Measurements from ENCODE around the gene SPSB3.

Gene SPSB3

DNA sequence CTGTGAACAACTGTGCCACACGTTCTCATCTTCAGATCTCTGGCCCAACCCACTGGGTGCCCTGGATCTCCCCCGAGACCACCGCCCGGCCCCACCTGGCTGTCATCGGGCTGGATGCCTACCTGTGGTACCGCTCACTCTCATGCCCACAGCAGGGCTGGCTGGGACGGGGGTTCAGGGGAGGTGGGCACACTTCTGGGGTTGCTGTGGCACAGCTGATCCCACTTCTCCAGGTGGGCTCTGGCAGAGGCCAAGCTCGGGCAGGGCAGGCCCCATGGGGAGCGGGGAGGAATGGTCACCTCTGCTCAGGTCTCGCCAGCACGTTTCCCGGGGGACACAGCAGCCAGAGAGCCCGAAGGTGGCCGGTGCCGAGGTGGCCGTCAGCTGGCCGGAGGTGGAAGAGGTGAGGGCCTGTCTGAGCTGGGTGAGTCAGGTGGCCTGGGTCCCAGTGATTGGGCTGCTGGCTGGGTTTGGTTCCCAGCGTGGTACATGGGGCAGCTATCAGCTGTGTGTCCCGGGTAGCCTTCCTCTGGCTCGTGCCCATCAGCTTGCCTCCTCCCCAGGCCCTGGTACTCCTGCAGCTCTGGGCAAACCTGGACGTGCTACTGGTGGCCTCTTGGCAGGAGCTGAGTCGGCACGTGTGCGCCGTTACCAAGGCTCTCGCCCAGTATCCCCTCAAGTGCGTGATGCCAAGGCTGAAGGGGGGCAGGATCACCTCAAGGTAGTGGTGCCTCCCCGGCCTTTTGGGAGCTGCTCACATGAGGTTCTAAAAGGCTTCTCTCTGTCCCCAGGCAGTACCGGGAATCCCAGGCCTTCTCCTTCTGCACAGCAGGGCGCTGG, 7.1 kb downstream of the SPSB3 start:
- no peak for DNase-seq (ENCODE audit: low spot score)

DNA sequence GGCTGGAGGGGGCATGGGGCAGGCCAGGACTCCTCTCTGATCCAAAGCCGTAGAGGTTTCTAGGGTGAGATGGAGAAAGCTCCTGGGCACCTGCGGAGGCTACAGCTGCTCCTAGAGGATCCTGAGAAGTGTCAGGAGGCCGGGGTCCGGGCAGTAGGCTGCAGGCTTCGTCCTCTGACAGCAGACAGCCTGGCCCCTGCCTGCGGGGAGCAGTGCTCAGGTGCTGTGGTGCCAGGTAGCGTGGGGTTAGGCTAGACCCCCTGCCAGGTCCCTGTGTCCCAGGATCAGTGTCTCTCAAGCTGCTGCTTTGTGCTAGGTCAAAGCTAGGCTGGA, 8.0 kb downstream of the SPSB3 start:
- DNase-seq (ENCODE audit: low spot score), result no peak

DNA sequence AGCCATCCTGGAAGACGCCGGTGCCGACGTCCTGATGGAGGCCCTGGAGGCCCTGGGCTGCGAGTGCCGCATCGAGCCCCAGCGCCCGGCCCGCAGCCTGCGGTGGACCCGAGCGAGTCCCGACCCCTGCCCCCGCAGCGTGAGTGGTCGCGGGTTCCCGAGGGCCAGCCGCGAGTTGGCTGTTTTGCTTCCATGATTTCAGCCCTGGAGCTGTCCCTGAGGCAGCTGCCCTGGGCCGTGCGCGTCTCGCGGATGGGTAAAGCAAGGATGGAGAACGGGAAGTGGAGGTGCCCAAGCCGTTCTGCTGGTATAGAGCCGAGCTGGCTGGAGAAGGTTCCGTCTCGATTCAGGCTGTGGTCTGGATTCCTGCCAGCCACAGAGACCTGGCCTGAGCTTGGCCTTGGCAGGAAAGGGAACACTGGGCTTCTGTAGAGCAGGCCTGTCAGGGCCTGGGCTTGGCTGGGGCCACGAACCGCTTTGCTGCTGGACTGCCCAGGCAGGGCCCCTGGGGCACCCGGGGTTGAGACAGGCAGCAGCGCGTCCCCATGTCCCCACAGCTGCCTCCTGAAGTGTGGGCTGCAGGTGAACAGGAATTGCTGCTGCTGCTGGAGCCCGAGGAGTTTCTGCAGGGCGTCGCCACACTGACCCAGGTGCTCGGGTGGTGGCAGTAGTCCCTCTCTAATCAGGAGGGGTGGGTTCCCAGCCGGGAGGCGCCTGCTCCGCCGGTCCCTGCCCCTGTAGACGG, 8.5 kb downstream of the SPSB3 start:
- DNase-seq (ENCODE audit: low spot score), result no peak

DNA sequence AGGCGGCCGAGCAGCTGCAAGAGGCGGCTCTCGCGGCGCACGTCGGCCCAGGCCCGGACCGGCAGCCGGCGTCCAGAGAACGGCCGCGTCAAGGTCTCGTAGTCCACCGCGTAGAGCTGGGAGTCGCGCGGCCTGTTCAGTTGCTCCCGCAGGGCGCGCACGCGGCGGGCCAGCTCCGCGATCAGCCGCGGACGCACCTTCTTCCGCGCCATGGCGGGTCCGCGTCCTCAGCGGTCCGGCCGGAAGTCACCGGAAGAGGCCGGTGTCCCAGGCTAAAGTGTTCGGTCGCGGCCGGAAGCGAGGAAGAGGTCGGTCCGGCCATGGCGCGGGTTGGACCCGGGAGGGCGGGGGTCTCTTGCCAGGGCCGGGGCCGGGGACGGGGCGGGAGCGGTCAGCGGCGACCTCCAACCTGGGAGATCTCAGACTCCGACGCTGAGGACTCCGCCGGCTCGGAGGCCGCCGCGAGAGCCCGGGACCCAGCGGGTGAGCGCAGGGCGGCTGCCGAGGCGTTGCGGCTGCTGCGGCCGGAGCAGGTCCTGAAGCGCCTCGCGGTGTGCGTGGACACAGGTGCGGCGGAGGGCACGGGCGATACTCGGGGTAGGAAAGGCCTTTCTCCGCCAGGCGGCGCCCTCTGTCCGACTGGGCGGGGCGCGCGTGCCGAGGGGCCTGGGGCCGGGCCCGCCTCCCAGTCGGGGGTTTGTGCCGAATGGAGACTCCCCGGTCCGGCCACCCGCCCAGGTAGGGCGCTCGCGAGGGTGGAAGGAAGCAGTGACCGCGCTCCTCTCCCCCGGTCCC, 9.3 kb downstream of the SPSB3 start, which contains the start of gene MRPS34:
Gene MRPS34 (minus strand): TSS at position 227 of the 795 bp plus-strand sequence. CDS start 15 bp downstream, at position 212.
- DNase-seq (ENCODE audit: low spot score), result peak; percentile 63

DNA sequence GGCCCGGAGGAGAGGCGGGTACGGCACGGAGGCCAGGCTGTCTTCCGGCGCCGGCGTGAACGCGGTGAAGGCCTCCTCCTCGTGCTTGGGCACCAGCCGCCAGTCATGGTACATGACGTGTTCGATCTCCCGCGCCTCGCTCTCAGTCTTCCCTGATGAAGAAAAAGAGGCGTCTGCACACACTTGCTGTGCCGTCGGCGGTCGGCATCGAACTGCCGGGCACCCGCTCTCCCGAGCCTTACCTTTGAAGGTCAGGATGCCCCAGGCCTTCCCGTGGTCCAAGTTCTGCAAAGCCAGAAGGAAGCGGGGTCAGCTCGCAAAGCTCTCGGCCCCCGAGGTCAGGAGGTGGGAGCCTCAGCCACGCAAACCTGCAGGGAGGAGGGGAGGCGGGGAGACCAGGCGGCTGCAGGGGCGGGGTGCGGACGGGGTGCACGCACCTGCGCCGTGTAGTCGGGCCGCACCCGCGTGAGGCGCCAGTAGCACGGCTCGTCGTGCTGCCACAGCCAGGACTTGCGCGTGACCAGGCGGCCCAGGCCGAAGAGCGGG, 9.9 kb downstream of the SPSB3 start, which contains the start of gene EME2:
Gene EME2 (plus strand): TSS at position 449 of the 546 bp plus-strand sequence. CDS start 418 bp downstream, outside the sequence.
- no peak for DNase-seq (ENCODE audit: low spot score)

DNA sequence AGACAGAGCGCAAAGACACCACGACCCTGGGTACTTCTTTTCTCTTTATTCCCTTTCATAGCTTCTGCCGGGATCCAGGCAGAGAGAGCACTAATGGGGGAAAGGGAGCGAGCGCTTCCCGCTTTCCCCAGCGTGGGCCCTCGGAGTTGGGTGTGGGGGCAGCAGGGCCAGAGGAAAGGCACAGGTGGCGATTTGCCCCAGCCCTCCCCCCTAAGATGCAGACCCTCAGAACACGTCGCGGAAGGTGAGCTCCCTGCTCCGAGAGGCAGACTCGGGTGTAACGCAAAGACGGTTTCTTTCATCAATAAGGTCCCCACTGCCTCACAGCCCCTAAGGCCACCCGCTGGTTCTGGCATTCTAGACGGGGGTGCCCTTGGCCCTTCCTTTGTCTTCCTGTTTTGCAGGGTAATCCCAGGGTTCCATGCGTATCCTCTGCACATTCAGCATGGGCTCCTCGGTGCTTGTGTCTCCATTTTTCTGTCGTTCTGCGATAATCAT, 10.5 kb downstream of the SPSB3 start:
- DNase-seq (ENCODE audit: low spot score), result no peak

DNA sequence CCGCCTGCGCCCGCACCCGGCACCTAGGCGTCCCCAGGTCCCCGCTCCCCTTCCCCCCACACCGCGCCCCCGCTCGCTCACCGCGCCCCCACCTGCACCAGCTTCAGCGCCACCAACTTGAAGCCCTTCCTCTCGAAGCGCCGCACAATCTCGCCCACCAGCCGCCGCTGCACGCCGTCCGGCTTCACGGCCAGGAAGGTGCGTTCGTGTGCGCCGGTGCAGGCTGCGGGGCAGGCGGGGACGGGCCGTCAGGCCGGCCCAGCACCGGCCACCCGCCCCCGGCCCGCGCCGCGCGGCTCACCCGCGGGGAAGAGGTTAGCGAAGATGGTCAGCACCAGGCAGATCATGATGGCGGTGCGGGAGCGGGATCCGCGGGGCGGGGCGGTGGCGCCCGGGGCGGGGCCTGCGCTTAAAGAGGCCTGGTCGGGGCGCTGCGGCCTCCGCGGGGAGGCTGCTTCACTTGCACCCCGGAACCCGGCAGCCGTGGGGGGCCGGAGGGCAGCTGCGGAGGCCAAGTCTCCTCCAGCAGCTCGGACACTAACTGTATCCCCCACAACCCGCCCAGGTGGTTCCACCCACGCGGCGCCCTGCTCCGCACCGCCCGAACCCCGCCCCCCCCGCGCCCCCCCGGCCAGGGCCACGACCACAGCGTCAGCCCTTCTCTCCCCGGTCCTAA, 11.0 kb downstream of the SPSB3 start, which contains the start of gene NME3:
Gene NME3 (minus strand): TSS at position 356 of the 676 bp plus-strand sequence. CDS start 9 bp downstream, at position 347.
- DNase-seq (ENCODE audit: low spot score), result peak; percentile 43

DNA sequence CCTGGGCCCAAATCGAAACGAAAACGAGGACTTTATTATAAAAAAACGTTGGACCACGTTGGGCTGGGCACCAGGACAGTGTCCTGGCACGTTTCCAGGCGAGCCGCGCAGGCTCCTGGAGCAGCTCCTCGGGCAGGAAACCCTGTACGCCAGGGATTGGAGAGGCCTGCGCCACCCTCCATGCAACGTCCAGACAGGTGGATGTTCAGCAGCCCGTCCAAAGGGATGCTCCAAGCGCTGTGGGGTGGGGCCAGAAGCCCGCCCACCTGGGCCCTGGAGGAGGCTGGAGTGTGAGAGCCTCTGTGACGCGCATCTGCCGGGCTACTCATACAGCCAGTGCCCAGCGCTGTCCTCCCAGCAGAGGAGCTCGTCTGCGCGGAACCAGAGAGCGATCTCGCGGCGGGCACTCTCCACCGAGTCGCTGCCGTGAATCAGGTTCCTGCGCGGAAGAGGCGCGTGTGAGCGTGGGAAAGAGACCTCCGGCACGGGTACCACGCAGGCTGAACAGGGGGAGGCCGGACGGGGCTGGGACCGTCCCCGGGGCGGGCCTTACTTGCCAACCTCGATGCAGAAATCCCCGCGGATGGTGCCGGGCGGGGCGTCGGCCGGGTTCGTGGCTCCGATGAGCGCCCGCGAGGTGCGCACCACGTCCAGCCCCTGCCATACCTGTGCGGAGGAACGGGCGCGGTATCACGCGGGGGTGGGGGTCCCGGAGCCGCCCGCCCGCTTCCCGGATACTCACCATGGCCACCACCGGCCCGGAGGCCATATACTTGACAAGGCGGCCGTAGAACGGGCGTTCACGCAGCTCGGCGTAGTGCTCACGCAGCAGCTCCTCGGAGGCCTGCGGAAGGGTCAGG, 11.8 kb downstream of the SPSB3 start:
- DNase-seq (ENCODE audit: low spot score), result peak; percentile 37

DNA sequence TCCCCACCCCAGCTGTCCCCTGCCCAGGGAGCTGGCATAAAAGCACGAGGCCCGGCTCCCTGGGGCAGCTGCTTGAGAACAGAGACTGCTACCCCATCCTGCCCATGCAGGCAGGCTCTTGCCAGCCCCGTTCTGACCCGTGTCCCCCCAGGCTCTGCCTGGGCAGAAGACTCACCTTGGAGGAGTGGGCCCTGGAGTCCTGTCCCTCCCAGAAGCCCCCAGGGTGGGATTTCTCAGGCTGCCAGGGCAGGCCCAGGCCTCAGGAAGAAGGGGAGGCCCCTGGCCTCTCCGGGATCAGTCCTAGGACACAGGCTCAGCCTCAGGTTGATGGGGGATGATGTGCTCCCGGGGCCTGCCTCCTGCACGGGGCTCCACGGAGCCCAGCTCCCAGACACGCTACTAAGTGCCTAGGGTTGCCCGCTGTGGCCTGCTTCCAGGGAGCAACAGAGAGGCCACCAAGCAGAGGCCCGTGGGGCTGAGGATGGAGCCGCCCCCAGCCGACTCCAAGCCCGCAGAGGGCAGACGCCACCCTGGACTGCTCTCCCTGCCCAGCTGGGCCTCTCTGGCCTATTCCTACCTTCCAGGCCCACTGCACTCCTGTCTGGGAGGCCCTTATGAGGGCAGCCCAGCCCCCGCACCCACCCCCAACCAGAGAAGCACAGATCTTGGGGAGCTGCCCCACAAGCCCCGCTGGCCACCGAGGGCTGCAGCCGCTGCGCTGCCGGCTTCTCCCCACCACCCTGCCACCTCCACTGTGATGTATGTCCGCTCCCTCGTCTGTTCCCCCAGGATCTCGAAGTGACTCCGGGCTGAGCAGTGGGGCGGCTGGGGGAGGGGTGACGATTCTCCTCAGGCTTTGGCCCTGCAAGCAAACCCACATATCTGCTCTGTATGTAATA, 12.7 kb downstream of the SPSB3 start:
- no peak for DNase-seq (ENCODE audit: low spot score)

DNA sequence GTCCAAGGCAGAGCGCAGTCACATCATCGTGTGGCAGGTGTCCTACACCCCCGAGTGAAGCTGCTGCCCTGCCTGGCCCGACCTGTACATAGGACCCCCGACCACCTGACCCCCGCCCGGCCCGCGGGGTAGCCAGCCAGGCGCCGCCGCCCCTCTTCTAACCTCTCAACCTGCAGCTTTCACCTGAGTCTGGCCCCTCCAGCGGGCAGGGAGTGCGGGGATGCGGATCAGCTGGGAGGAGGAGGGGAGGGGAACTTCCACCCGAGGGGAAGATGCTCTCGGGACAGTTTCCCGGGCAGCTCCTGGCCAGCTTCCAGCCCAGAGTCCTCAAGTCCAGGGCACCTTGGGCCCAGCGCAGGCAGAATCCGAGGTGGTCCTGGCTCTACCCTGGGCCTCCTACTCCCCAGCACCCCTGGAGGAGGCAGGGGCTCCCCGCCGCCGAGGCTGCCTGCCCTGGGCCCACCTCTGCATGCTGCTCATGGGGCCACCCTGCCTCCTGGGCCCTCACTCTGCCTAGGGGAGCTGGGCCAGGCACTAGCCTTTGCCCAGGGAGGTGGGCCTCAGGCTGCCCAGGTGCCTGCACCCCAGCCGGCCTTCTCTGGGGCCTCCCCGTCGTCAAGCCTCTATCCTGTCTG, 13.5 kb downstream of the SPSB3 start:
- DNase-seq (ENCODE audit: low spot score), result no peak

DNA sequence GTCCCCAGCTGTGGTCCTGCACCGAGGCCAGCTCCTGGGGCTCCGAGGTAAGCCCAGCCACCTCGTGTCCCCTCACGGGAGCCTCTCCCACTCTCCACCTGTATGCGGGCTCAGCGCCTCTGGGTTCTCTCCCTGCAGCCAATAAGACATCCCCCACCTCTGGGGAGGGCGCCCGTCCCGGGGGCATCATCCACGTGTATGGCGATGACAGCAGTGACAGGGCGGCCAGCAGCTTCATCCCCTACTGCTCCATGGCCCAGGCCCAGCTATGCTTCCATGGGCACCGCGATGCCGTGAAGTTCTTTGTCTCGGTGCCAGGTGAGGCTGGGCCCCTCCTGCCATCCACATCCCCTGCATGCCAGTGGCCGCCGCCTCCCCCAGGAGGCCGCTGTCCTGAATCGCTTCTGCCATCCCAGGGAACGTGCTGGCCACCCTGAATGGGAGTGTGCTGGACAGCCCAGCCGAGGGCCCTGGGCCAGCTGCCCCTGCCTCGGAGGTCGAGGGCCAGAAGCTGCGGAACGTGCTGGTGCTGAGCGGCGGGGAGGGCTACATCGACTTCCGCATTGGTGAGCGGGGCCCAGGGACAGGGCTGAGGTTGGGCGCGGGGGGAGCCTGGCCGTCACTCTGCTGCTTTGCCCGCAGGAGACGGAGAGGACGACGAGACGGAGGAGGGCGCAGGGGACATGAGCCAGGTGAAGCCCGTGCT, 14.2 kb downstream of the SPSB3 start:
- no peak for DNase-seq (ENCODE audit: low spot score)

DNA sequence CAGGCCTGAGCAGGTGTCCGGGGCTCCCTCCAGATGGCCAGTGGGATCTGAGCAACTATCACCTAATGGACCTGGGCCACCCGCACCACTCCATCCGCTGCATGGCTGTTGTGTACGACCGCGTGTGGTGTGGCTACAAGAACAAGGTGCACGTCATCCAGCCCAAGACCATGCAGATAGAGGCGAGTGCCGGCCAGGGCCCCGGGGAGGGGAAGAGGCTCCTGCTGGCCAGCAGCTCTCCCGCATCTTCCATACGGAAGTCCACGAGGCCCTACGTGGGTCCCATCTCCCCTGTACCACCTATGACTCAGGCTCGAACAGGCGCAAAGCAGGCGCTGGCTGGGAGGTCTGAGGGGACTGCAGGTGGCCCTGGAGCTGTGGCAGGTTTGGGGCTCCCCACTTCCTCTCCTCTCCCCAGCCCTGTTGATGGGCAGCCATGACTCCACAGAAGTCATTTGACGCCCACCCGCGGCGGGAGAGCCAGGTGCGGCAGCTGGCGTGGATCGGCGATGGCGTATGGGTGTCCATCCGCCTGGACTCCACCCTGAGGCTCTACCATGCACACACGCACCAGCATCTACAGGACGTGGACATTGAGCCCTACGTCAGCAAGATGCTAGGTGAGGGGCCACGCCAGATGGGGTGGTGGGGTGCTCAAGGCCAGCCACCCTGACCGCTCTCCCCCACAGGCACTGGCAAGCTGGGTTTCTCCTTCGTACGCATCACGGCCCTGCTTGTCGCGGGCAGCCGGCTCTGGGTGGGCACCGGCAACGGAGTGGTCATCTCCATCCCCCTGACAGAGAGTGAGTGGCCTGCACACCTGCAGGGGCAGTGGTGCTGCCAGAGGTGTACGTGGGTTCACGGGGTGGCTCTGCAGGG, 15.0 kb downstream of the SPSB3 start:
- DNase-seq (ENCODE audit: low spot score), result no peak

DNA sequence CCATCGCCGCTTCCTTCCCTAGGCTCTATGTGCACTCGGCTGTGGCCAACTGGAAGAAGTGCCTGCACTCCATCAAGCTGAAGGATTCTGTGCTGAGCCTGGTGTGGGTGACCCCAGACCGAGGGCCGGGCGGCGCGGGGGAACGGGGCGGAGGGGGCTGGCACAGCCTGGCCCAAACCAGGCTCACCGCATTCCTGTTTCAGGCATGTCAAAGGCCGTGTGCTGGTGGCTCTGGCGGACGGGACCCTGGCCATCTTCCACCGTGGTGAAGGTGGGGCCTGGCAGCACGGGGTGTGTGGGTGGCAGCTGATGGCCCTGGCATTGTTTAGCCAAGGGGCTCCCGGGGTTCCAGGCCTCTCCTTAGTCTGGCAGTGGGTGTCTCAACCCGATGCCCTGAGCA, 15.7 kb downstream of the SPSB3 start:
- DNase-seq (ENCODE audit: low spot score), result no peak

DNA sequence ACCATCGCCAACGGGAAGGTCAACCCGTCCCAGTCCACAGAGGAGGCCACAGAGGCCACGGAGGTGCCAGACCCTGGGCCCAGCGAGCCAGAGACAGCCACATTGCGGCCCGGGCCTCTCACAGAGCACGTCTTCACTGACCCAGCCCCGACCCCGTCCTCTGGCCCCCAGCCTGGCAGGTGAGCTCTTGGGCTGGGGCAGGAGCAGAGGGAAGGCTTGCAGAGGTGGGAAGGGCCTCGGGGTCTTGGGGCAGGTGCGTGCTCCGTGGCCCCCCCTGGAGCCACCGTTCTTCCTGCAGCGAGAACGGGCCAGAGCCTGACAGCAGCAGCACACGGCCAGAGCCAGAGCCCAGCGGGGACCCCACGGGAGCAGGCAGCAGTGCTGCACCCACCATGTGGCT, 16.1 kb downstream of the SPSB3 start:
- no peak for DNase-seq (ENCODE audit: low spot score)

DNA sequence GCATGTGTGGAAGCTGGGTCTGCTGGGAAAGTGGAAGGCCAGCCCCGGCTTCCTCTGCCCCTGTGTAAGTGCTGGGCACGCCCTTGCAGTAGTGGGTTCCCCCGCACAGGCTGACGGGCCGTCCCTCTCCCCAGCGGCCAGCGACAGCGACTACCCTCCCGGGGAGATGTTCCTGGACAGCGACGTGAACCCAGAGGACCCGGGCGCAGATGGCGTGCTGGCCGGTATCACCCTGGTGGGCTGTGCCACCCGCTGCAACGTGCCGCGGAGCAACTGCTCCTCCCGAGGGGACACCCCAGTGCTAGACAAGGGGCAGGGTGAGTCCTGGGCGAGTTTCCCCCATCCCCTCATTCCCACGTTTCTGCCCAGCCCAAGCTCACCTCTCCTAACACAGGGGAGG, 16.5 kb downstream of the SPSB3 start:
- no peak for DNase-seq (ENCODE audit: low spot score)

DNA sequence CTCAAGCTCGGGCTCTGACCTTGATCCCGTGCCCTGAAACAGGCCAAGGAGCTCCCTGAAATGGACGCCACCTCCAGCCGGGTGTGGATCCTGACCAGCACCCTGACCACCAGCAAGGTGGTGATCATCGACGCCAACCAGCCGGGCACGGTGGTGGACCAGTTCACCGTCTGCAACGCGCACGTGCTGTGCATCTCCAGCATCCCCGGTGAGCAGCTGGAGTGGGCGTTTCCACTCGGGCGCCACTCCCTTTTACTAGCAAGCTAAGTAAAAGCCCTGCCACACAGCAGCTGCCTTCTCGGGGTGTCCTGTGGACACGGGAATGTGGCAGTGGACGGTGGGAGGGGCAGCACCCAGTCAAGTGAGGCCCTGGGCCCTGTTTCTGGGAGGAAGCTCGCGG, 17.4 kb downstream of the SPSB3 start:
- DNase-seq (ENCODE audit: low spot score), result no peak
